AG10803 (cell line): ENCODE data around the gene NALCN.

Experiments used
- DNase-seq: peaks from one replicate; pipeline ENCODE4 v3.0.0; 2010; ENCODE audit warnings: low read depth
- H3K4me3 ChIP-seq: 2 replicates; pipeline ENCODE4 v1.5.1; 2011; ENCODE audit warnings: mild to moderate bottlenecking, low read length, control low read depth
- TF ChIP-seq, protein P1 (sequence below): conservative IDR thresholded peaks from 2 replicates; pipeline ENCODE4 v1.5.1; 2011; ENCODE audit warnings: mild to moderate bottlenecking, low read length, control low read depth, inconsistent platforms

The NALCN gene

DNA sequence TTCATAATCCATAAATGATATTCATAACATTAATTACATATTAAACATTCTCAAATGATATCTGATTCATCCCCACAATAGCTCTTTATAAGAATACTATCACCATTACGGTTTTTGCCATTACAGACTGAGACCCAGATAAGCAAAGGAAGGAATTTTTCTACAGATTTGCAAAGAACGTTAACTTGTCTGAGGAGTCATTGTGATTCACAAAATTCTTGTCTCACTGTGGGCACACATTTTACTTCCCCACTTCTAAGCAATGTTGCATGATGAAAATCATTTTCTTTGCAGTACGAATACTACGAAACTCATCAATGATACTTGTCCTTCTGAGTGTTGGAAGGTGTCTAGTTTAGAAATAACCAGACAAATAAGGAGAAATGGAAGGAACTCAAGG is 70.1 kb downstream of the NALCN start:
- TF ChIP-seq, protein P1, sequence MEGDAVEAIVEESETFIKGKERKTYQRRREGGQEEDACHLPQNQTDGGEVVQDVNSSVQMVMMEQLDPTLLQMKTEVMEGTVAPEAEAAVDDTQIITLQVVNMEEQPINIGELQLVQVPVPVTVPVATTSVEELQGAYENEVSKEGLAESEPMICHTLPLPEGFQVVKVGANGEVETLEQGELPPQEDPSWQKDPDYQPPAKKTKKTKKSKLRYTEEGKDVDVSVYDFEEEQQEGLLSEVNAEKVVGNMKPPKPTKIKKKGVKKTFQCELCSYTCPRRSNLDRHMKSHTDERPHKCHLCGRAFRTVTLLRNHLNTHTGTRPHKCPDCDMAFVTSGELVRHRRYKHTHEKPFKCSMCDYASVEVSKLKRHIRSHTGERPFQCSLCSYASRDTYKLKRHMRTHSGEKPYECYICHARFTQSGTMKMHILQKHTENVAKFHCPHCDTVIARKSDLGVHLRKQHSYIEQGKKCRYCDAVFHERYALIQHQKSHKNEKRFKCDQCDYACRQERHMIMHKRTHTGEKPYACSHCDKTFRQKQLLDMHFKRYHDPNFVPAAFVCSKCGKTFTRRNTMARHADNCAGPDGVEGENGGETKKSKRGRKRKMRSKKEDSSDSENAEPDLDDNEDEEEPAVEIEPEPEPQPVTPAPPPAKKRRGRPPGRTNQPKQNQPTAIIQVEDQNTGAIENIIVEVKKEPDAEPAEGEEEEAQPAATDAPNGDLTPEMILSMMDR: no peak
- no peak overlapping the region for H3K4me3 ChIP-seq
- no peak for DNase-seq

- TF ChIP-seq, protein P1: no peak
- H3K4me3 ChIP-seq: no peak overlapping the region
- DNase-seq: no peak
Observed at GRCh38 chr13:101343128-101343787, 73.0 kb downstream of the NALCN start.

DNA sequence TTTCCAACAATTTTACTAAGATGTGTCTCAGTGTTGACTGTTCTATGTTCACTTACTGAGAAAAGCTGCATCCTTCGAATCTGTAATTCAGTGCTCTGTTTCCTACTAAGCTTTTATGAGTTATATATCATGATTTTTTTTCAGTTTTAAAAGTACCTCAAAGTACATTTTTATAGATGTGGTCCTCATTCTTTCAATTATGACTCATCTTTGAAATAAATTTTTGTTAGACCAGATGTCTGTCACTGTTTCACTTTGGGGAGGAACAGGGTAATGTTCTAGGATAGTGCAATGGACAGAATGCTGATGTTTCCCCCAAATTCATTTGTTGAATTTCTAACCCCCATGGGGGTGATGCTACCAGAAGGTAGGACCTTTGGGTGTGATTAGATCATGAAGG is 74.8 kb downstream of the NALCN start:
- H3K4me3 ChIP-seq: no peak overlapping the region
- DNase-seq: peak; percentile 26
- TF ChIP-seq, protein P1: no peak

- TF ChIP-seq, protein P1: no peak
- DNase-seq: no peak
- no peak overlapping the region for H3K4me3 ChIP-seq
Observed at GRCh38 chr13:101339202-101339601, 77.1 kb downstream of the NALCN start.

DNA sequence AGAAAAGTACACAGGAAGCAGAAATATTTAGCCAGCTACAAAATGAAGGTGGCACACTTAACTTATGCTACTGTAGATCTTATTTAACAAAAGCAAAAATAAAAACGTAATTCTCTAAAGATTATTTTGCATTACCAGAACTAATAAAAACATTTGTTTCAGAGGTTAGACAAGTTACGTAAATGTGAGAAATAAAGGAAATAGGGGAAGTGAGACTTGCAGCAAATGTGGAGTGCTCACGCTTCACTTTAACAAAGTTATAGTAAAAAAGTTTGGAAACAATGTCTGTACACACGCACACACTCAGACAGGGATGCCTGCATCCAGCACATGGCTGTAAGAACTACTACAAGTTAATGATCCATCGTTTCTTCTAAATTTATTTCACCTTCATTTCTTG is 83.7 kb downstream of the NALCN start:
- no peak for DNase-seq
- TF ChIP-seq, protein P1: no peak
- no peak overlapping the region for H3K4me3 ChIP-seq

DNA sequence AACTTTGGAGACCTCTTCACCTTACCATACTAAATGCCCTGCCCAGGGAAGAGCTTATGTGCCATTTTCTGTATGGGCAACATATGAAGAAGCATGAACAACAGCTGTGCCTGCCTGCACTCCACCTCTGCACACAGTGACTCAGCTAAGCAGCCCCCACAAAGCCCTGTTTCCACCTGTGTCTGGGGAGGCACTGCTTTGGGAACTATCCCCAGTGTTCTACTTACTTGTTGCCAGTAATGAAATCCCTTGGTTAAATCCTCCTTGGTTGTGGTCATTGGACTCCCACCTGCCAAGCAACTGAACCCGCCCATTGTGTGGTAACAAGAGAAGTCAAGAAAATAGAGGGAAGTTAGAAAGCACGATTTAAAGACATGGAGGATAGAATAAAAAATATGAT is 84.6 kb downstream of the NALCN start:
- no peak overlapping the region for H3K4me3 ChIP-seq
- TF ChIP-seq, protein P1: no peak
- DNase-seq: no peak

GRCh38 chr13:101327871-101328270 is 88.4 kb downstream of the NALCN start:
- TF ChIP-seq, protein P1: no peak
- H3K4me3 ChIP-seq: no peak overlapping the region
- DNase-seq: no peak
